ENCODE measurements around the gene RTN4. TPM values are rescaled to one million over a fixed set of nuclear protein-coding genes. Genes with fewer than 3 reads are reported as not detected.

The RTN4 gene
- total RNA-seq, 1 experiment from 2014 or later, result 391 TPM

DNA sequence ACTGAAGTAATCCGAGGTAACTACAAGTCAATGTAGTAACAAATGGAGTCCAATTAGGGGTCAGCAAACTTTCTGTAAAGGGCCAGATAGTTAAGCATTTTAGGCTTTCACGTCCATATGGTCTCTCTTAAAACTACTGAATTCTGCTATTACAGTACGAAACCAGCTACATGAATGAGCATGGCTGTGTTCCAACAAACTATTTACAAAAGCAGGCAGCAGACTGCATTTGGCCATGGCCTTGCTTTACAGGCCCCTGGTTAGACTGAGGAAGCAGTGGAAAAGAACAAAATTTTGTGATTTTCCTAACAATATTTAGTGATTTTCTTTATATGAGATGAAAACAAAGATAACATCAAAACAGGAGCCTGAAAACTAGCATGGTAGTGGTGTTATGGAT lies 64.0 kb downstream of the RTN4 start:
- ChIA-PET CTCF (interaction anchor here (0.8 to 1.3 kb wide), 2 partner anchors 10 to 87 kb away, joined by 3 to 4 read pairs; no protein-coding TSS in a partner anchor), POLR2A (interaction anchor here (3.0 kb wide), 1 partner anchor 9 kb away, joined by 16 read pairs; no protein-coding TSS in a partner anchor)
- intact Hi-C loops (cut with micrococcal nuclease), result no loop called here
- Mint-ChIP-seq H3K36me3 (ENCODE audit: insufficient read depth, unreplicated experiment) (peaks cover 41% of the 10 kb centered on the region), H3K4me1 (ENCODE audit: insufficient read depth, unreplicated experiment) (peaks cover 37% of the 10 kb centered on the region), H3K27me3 (ENCODE audit: insufficient read depth, unreplicated experiment) (no peaks in the 10 kb centered on the region), H3K4me3 (ENCODE audit: unreplicated experiment) (no peak overlapping the region), H3K27ac (ENCODE audit: low read depth, unreplicated experiment) (peak overlapping the region; percentile 10), H3K9me3 (ENCODE audit: unreplicated experiment) (no peaks in the 10 kb centered on the region)
- TF ChIP-seq, protein P1, sequence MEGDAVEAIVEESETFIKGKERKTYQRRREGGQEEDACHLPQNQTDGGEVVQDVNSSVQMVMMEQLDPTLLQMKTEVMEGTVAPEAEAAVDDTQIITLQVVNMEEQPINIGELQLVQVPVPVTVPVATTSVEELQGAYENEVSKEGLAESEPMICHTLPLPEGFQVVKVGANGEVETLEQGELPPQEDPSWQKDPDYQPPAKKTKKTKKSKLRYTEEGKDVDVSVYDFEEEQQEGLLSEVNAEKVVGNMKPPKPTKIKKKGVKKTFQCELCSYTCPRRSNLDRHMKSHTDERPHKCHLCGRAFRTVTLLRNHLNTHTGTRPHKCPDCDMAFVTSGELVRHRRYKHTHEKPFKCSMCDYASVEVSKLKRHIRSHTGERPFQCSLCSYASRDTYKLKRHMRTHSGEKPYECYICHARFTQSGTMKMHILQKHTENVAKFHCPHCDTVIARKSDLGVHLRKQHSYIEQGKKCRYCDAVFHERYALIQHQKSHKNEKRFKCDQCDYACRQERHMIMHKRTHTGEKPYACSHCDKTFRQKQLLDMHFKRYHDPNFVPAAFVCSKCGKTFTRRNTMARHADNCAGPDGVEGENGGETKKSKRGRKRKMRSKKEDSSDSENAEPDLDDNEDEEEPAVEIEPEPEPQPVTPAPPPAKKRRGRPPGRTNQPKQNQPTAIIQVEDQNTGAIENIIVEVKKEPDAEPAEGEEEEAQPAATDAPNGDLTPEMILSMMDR (IDR thresholded peaks at IDR 0.05; ENCODE audit: unreplicated experiment), result no peak
- TSS peak; percentile 10 for BruUV-seq (replicated peaks)
- no peak for DNase-seq (ENCODE audit: unreplicated experiment)

DNA sequence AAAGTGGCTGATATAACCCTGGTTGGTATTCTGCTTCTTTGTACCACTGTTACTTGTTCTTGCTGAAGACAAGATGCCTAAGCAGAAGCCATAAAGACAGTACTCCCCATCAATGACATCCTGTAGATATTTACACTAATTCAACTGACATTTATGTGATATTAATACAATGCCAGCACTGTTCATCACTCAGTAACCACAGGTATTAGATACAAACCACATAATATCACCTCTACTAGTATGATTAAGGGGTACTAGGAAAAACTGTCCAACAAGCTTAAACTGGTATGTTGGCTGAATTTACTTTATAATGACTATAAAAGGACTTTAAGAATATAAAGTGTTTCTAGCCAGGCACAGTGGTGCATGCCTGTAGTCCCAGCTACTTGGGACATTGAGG lies 65.8 kb downstream of the RTN4 start:
- Mint-ChIP-seq H3K27me3 (ENCODE audit: insufficient read depth, unreplicated experiment) (no peaks in the 10 kb centered on the region), H3K9me3 (ENCODE audit: unreplicated experiment) (no peaks in the 10 kb centered on the region), H3K4me1 (ENCODE audit: insufficient read depth, unreplicated experiment) (peaks cover 43% of the 10 kb centered on the region), H3K4me3 (ENCODE audit: unreplicated experiment) (no peak overlapping the region), H3K27ac (ENCODE audit: low read depth, unreplicated experiment) (no peak overlapping the region), H3K36me3 (ENCODE audit: insufficient read depth, unreplicated experiment) (peaks cover 48% of the 10 kb centered on the region)
- no TSS peak for BruUV-seq (replicated peaks)
- TF ChIP-seq, protein P1 (IDR thresholded peaks at IDR 0.05; ENCODE audit: unreplicated experiment), result no peak
- no peak for DNase-seq (ENCODE audit: unreplicated experiment)
- ChIA-PET POLR2A (interaction anchor here (0.7 to 3.0 kb wide), 6 partner anchors 11 to 29 kb away, joined by 3 to 16 read pairs (median 4); no protein-coding TSS in a partner anchor), CTCF (interaction anchor here (0.7 to 1.4 kb wide), 3 partner anchors 14 to 56 kb away, joined by 3 read pairs; no protein-coding TSS in a partner anchor)
- intact Hi-C loops (cut with micrococcal nuclease), result no loop called here

DNA sequence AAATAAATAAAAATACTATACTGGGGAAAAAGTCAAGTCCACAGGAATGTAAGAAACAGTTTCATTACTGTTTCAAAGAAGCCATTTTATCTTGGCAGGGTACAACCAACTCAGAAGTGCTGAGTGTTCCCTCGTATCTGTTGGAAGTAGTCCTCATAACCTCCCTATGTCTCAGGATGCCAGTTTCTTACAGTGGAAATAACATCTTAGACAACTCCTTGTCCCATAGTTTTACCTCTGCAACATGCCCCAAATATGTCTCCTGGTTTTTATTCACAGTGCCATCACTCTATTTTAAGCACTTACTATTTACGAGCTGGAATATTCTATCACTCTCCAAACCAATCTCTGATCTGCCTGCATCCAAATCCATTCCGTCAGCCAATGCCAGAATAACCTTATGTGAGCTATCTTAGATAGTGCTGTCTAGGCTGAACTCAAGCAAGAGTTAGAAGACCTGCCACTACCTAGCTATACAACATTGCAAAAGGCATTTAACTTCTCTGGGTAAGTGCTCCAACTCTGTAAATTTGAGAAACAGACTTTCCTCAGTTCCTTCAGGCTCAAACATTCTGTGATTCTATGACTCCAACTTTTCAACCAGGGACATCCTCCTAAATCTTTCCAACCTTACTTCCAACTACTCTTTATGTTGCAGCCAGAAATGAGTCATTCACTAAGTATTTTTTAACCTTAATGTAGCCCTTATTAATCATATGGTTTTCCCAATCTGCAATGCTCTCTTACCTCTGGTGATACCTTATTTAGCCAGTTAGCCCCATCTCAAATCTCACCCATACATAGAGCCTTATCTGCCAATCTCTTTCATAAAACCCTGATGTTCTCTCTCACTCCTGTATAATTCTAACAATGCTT lies 66.7 kb downstream of the RTN4 start:
- H3K36me3 Mint-ChIP-seq (ENCODE audit: insufficient read depth, unreplicated experiment), result peaks cover 53% of the 10 kb centered on the region
- TF ChIP-seq, protein P1 (IDR thresholded peaks at IDR 0.05; ENCODE audit: unreplicated experiment), result no peak
- peak; percentile 49 for DNase-seq (ENCODE audit: unreplicated experiment)
- H3K4me1 Mint-ChIP-seq (ENCODE audit: insufficient read depth, unreplicated experiment), result peaks cover 43% of the 10 kb centered on the region
- no peaks in the 10 kb centered on the region for H3K9me3 Mint-ChIP-seq (ENCODE audit: unreplicated experiment)
- H3K27ac Mint-ChIP-seq (ENCODE audit: low read depth, unreplicated experiment), result peak overlapping the region; percentile 32
- no peaks in the 10 kb centered on the region for H3K27me3 Mint-ChIP-seq (ENCODE audit: insufficient read depth, unreplicated experiment)
- ChIA-PET CTCF (interaction anchor here (0.6 to 1.4 kb wide), 2 partner anchors 15 to 69 kb away, joined by 3 to 4 read pairs; no protein-coding TSS in a partner anchor), POLR2A (interaction anchor here (0.6 to 3.0 kb wide), 7 partner anchors 11 to 229 kb away, joined by 3 to 16 read pairs (median 4); no protein-coding TSS in a partner anchor)
- BruUV-seq (replicated peaks), result no TSS peak
- H3K4me3 Mint-ChIP-seq (ENCODE audit: unreplicated experiment), result peak overlapping the region; percentile 16
- intact Hi-C loops (cut with micrococcal nuclease), result no loop called here

DNA sequence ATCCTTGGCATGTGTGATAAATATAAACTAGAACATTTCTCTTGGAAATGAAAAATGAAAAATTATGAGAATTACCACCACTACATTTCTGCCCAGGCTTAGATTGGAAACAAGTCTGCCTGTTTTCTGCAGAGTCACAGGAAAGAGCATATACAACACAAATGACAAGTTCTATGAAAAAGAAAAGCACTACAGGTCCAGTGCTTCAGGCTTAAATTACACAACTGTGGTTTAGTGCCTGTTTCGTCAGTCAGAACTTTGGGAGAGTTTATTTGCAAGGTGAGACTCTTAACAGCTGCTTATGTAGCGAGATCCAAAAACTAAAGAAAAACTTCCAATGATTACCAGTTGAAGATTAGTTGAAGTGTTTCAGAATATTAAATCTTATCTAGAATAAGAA lies 68.9 kb downstream of the RTN4 start:
- peaks cover 58% of the 10 kb centered on the region for H3K36me3 Mint-ChIP-seq (ENCODE audit: insufficient read depth, unreplicated experiment)
- H3K27ac Mint-ChIP-seq (ENCODE audit: low read depth, unreplicated experiment), result peak overlapping the region; percentile 76
- intact Hi-C loops (cut with micrococcal nuclease), result no loop called here
- BruUV-seq (replicated peaks), result no TSS peak
- H3K4me3 Mint-ChIP-seq (ENCODE audit: unreplicated experiment), result no peak overlapping the region
- TF ChIP-seq, protein P1 (IDR thresholded peaks at IDR 0.05; ENCODE audit: unreplicated experiment), result no peak
- ChIA-PET POLR2A (interaction anchor here (0.6 to 2.9 kb wide), 5 partner anchors 8 to 29 kb away, joined by 3 to 8 read pairs (median 4); no protein-coding TSS in a partner anchor), CTCF (interaction anchor here (0.9 kb wide), 1 partner anchor 30 kb away, joined by 3 read pairs; no protein-coding TSS in a partner anchor)
- peaks cover 42% of the 10 kb centered on the region for H3K4me1 Mint-ChIP-seq (ENCODE audit: insufficient read depth, unreplicated experiment)
- no peak for DNase-seq (ENCODE audit: unreplicated experiment)
- H3K9me3 Mint-ChIP-seq (ENCODE audit: unreplicated experiment), result no peaks in the 10 kb centered on the region
- no peaks in the 10 kb centered on the region for H3K27me3 Mint-ChIP-seq (ENCODE audit: insufficient read depth, unreplicated experiment)

Data from MCF 10A (cell line).